GM10266 (cell line): Measurements from ENCODE around the gene FANCI.
"Not testable (repeated sequence)": the region's sequence is repeated elsewhere in the genome, so short reads cannot be mapped to it uniquely, and the experiment has no call there.

Experiments
- DNase-seq: peaks from one replicate; pipeline ENCODE4 v3.0.0; 2012; ENCODE audit errors: extremely low spot score
- CTCF ChIP-seq: IDR thresholded peaks from 2 replicates; pipeline ENCODE4 v1.5.1; 2012; ENCODE audit warnings: mild to moderate bottlenecking, low read depth; ENCODE audit not compliant: control insufficient read depth, insufficient read depth; ENCODE audit errors: missing control alignments

Gene FANCI

GRCh38 chr15:89221543-89221942 is 22.2 kb upstream of the FANCI start, which contains the start of gene RLBP1:
RLBP1 (minus strand) TSS chr15:89221579; CDS start chr15:89218975, 2,604 bp downstream.
- DNase-seq, result no peak
- no peak for TF ChIP-seq CTCF

GRCh38 chr15:89225588-89225987 is 18.2 kb upstream of the FANCI start:
- DNase-seq, result no peak
- no peak for TF ChIP-seq CTCF

GRCh38 chr15:89226359-89227221 is 17.2 kb upstream of the FANCI start:
- DNase-seq, result no peak
- TF ChIP-seq CTCF, result no peak

- no peak for TF ChIP-seq CTCF
- DNase-seq, result no peak
These were observed 16.4 kb upstream of the FANCI start for GRCh38 chr15:89227425-89227824.

- TF ChIP-seq CTCF, result no peak
- DNase-seq, result no peak
These were observed 13.5 kb upstream of the FANCI start for GRCh38 chr15:89230277-89230676.

GRCh38 chr15:89231832-89232231 is 11.9 kb upstream of the FANCI start:
- DNase-seq, result no peak
- TF ChIP-seq CTCF, result no peak

- DNase-seq, result not testable (repeated sequence)
These were observed 3.6 kb upstream of the FANCI start for GRCh38 chr15:89239883-89240810.
